ENCODE results near the gene TRIP12. TPM values are rescaled to one million over a fixed set of nuclear protein-coding genes. Genes with fewer than 3 reads are reported as not detected.

Gene TRIP12
- polyA plus RNA-seq, 1 of the 3 experiments (the other 2 are of a cell fraction): 30.3 TPM

- TF ChIP-seq EP300 (IDR thresholded peaks at IDR 0.05; ENCODE audit: borderline replicate concordance in 1 of 2, low read depth in 1 of 2, low read length in 1 of 2) (no peak), MAX (IDR thresholded peaks at IDR 0.05; ENCODE audit: low read depth) (no peak), USF2 (IDR thresholded peaks at IDR 0.05; ENCODE audit: borderline replicate concordance, low read depth, low read length) (no peak), RXRA (IDR thresholded peaks at IDR 0.05; ENCODE audit: borderline replicate concordance, low read depth) (no peak), CHD2 (IDR thresholded peaks at IDR 0.05; ENCODE audit: low read length, partially characterized antibody) (no peak), FOXM1 (IDR thresholded peaks at IDR 0.05; ENCODE audit: low read depth) (no peak)
Observed at GRCh38 chr2:229914171-229914570, 7.6 kb downstream of the TRIP12 start (continued).

DNA sequence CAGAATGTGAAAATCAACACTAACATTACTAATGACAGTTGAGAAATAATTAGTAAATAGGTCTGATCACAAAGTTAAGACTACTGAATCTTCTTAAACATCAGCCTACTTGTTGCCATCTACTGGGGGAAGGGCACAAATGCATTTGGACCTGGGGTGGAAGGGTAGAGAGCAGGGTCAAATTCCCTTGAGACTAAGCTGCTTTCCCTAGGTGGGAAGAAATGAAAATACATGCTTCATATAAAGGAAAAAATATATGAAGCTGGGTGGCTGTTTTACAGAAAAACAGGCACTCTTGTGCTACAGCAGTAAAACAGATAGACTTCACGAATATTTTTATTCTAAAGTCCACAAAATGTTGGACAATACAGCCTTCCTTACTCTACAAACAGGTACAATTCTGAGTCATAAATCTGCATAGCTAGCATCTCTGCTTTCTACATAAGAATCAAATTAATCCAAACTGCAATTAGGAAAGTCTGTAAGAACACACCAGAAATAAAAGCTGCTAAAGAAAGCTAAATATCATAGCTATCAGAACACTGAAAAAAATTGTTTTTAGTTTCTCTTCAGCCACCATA lies 10.9 kb downstream of the TRIP12 start:
- Histone ChIP-seq H3K27ac (ENCODE audit: low read depth in 2 of 2, low read length in 1 of 2) (no peak overlapping the region), H3K4me3 (ENCODE audit: low read depth in 2 of 2, low read length in 1 of 2) (no peak overlapping the region), H3K4me1 (ENCODE audit: control insufficient read depth in 1 of 2, insufficient read depth in 2 of 2, low read depth in 1 of 2, low read length in 1 of 2) (no peaks in the 10 kb centered on the region; a peak in 2 of 4 replicates), H3K9me3 (no peaks in the 10 kb centered on the region), H3K36me3 (replicated peaks in 1 of 2; ENCODE audit: control insufficient read depth in 1 of 2, insufficient read depth in 2 of 2, low read length in 1 of 2) (peaks cover 13 to 25% of the 10 kb centered on the region in 2 experiments), H2AFZ (ENCODE audit: low read depth) (no peak overlapping the region), H3K79me2 (ENCODE audit: insufficient read depth) (peaks cover 99% of the 10 kb centered on the region), H3K27me3 (ENCODE audit: insufficient read depth) (no peaks in the 10 kb centered on the region), H3K4me2 (no peak overlapping the region), H3K9me2 (no peaks in the 10 kb centered on the region), H4K20me1 (ENCODE audit: insufficient read depth) (peaks cover 97% of the 10 kb centered on the region), H3K9ac (no peak overlapping the region), H3F3A (replicated peaks; ENCODE audit: insufficient read depth) (peaks cover 9% of the 10 kb centered on the region)
- TF ChIP-seq NFIC (IDR thresholded peaks at IDR 0.05; ENCODE audit: borderline replicate concordance) (no peak), RAD21 (IDR thresholded peaks at IDR 0.05; ENCODE audit: low read length) (peak; percentile 34)
- TF ChIP-seq, protein P1, sequence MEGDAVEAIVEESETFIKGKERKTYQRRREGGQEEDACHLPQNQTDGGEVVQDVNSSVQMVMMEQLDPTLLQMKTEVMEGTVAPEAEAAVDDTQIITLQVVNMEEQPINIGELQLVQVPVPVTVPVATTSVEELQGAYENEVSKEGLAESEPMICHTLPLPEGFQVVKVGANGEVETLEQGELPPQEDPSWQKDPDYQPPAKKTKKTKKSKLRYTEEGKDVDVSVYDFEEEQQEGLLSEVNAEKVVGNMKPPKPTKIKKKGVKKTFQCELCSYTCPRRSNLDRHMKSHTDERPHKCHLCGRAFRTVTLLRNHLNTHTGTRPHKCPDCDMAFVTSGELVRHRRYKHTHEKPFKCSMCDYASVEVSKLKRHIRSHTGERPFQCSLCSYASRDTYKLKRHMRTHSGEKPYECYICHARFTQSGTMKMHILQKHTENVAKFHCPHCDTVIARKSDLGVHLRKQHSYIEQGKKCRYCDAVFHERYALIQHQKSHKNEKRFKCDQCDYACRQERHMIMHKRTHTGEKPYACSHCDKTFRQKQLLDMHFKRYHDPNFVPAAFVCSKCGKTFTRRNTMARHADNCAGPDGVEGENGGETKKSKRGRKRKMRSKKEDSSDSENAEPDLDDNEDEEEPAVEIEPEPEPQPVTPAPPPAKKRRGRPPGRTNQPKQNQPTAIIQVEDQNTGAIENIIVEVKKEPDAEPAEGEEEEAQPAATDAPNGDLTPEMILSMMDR (IDR thresholded peaks at IDR 0.05): peak; percentile 49
- 78% methylated on average over 1 of the region's 1 CpG for WGBS (ENCODE audit: low lambda C conversion rate)
- ChIA-PET POLR2A (interaction anchor here (1.7 kb wide), 1 partner anchor 10 kb away, joined by 4 read pairs; no protein-coding TSS in a partner anchor), CTCF (interaction anchor here (0.5 to 2.9 kb wide), 13 partner anchors 10 to 156 kb away, joined by 3 to 21 read pairs (median 4); partner anchors contain the start of genes FBXO36 and TRIP12)
- peak; percentile 42 for DNase-seq

DNA sequence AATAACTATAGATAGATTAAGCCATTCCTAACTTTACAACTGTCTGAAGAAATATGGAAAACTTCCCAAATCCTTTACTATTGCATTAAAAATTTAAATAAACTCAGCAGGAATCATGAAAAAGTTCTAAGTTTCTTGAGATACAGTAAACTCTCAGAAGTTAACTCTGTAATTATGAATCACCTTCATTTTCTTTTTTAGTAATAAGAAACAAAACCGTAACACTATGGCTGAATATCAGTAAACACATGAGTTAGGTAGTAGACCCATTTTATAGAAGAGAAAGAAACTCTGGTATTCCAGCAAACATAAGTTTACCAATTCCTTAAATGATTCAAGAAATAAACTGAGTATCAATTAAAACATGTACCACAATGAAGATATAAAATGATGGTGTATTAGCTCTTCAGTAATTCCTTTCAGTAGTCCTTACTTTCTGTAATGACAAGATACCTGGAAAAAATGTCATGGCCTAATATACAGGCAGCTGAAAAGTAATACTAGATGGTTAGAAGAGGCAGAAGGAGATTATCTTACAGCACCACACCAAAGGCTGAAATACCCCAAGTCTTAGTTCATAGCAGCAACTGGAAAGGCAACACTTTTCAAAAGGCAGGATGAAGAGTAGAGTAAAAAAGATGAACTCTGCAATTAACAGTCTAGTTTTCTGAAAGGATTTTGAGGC lies 11.5 kb downstream of the TRIP12 start:
- Histone ChIP-seq H3K4me1 (ENCODE audit: control insufficient read depth in 1 of 2, insufficient read depth in 2 of 2, low read depth in 1 of 2, low read length in 1 of 2) (no peaks in the 10 kb centered on the region; a peak in 3 of 4 replicates), H3K27ac (ENCODE audit: low read depth in 2 of 2, low read length in 1 of 2) (no peak overlapping the region), H3K9me2 (no peaks in the 10 kb centered on the region), H3F3A (replicated peaks; ENCODE audit: insufficient read depth) (peaks cover 9% of the 10 kb centered on the region), H3K79me2 (ENCODE audit: insufficient read depth) (peaks cover 99% of the 10 kb centered on the region), H3K9ac (no peak overlapping the region), H3K27me3 (ENCODE audit: insufficient read depth) (no peaks in the 10 kb centered on the region), H2AFZ (ENCODE audit: low read depth) (no peak overlapping the region), H3K4me3 (ENCODE audit: low read depth in 2 of 2, low read length in 1 of 2) (no peak overlapping the region), H3K4me2 (no peak overlapping the region), H3K9me3 (no peaks in the 10 kb centered on the region), H4K20me1 (ENCODE audit: insufficient read depth) (peaks cover 97% of the 10 kb centered on the region), H3K36me3 (replicated peaks in 1 of 2; ENCODE audit: control insufficient read depth in 1 of 2, insufficient read depth in 2 of 2, low read length in 1 of 2) (peaks cover 13 to 29% of the 10 kb centered on the region in 2 experiments)
- ChIA-PET POLR2A (no interaction called here), CTCF (interaction anchor here (0.8 to 2.9 kb wide), 8 partner anchors 8 to 156 kb away, joined by 3 to 21 read pairs (median 4); partner anchors contain the start of genes FBXO36 and TRIP12)
- DNase-seq: no peak
- WGBS (ENCODE audit: low lambda C conversion rate): 100% methylated on average over 1 of the region's 1 CpG
- TF ChIP-seq MXI1 (IDR thresholded peaks at IDR 0.05; ENCODE audit: low read depth, low read length) (no peak), EP300 (IDR thresholded peaks at IDR 0.05; ENCODE audit: borderline replicate concordance in 1 of 2, low read depth in 1 of 2, low read length in 1 of 2) (no peak), TCF12 (IDR thresholded peaks at IDR 0.05) (no peak), GATA2 (CRISPR knock-in tag; IDR thresholded peaks at IDR 0.05) (no peak), CHD2 (IDR thresholded peaks at IDR 0.05; ENCODE audit: low read length, partially characterized antibody) (no peak), IRF3 (IDR thresholded peaks at IDR 0.05; ENCODE audit: low read depth, low read length) (no peak), NFIC (IDR thresholded peaks at IDR 0.05; ENCODE audit: borderline replicate concordance) (no peak), FOXM1 (IDR thresholded peaks at IDR 0.05; ENCODE audit: low read depth) (no peak)
- TF ChIP-seq, protein P2, sequence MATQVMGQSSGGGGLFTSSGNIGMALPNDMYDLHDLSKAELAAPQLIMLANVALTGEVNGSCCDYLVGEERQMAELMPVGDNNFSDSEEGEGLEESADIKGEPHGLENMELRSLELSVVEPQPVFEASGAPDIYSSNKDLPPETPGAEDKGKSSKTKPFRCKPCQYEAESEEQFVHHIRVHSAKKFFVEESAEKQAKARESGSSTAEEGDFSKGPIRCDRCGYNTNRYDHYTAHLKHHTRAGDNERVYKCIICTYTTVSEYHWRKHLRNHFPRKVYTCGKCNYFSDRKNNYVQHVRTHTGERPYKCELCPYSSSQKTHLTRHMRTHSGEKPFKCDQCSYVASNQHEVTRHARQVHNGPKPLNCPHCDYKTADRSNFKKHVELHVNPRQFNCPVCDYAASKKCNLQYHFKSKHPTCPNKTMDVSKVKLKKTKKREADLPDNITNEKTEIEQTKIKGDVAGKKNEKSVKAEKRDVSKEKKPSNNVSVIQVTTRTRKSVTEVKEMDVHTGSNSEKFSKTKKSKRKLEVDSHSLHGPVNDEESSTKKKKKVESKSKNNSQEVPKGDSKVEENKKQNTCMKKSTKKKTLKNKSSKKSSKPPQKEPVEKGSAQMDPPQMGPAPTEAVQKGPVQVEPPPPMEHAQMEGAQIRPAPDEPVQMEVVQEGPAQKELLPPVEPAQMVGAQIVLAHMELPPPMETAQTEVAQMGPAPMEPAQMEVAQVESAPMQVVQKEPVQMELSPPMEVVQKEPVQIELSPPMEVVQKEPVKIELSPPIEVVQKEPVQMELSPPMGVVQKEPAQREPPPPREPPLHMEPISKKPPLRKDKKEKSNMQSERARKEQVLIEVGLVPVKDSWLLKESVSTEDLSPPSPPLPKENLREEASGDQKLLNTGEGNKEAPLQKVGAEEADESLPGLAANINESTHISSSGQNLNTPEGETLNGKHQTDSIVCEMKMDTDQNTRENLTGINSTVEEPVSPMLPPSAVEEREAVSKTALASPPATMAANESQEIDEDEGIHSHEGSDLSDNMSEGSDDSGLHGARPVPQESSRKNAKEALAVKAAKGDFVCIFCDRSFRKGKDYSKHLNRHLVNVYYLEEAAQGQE (IDR thresholded peaks at IDR 0.05; ENCODE audit: low read depth, low read length): no peak

Data from SK-N-SH (cell line).